A549 (cell line): ENCODE measurements around the gene SUCNR1. TPM values are rescaled to one million over a fixed set of nuclear protein-coding genes. Genes with fewer than 3 reads are reported as not detected.
A peak's percentile ranks its signal among the peaks of the same experiment; 100 is the strongest.

Source experiments
- ATAC-seq, 2 experiments: fragments of 200-7000 bp in 1 of 2; fragments of >200 bp in 1 of 2; cut with Nextera tagmentation in 1 of 2; cut with Tn5 transposase in 1 of 2; 3 replicates each; pipeline versions ENCODE4 v1.8.0 to v1.9.1; 2018 to 2020; ENCODE audit warnings: mild to moderate bottlenecking in 1 of 2, moderate library complexity in 1 of 2
- CTCF ChIA-PET: fragments of 300-600 bp; sonication (Branson Sonifier 250); formaldehyde crosslinking; extraction: SDS; loops from one replicate; lab custom pipeline; 2021; ENCODE audit warnings: antibody characterized with exemption, inconsistent platforms; lab: Yijun Ruan, JAX
- POLR2A ChIA-PET: fragments of 350-600 bp; formaldehyde crosslinking; extraction: SDS; loops from one replicate; lab custom pipeline; 2021; ENCODE audit warnings: antibody characterized with exemption, inconsistent platforms; lab: Yijun Ruan, JAX
- DNase-seq, 2 experiments: peaks; one replicate each; pipeline versions ENCODE4 v3.0.0 to v3.0.0-alpha.2; 2011 to 2016; ENCODE audit warnings: low read depth in 1 of 2, low spot score in 1 of 2
- FAIRE-seq: peaks from 2 replicates; lab custom pipeline; 2011; peaks lifted over from hg19 to GRCh38; lab: Jason Lieb, UNC
- H3K27ac ChIP-seq, 2 experiments: fragments of >200 bp; sonication (Bioruptor Twin); formaldehyde crosslinking; 3 replicates each; pipeline ENCODE4 v1.5.1; 2016 to 2017
- H3K4me1 ChIP-seq: fragments of >200 bp; sonication (Bioruptor Twin); formaldehyde crosslinking; 3 replicates; pipeline ENCODE4 v1.6.1; 2016
- H3K4me2 ChIP-seq: fragments of >200 bp; sonication (Bioruptor Twin); formaldehyde crosslinking; 3 replicates; pipeline ENCODE4 v1.6.1; 2016
- H3K4me3 ChIP-seq: fragments of >200 bp; sonication (Bioruptor Twin); formaldehyde crosslinking; 3 replicates; pipeline ENCODE4 v1.5.1; 2016
- H3K9me3 ChIP-seq: fragments of >200 bp; sonication (Bioruptor Twin); formaldehyde crosslinking; 3 replicates; pipeline ENCODE4 v1.6.1; 2016
- BCL3 ChIP-seq: fragments of >200 bp; sonication (Bioruptor Twin); formaldehyde crosslinking; IDR thresholded peaks from 3 replicates; pipeline ENCODE4 v1.6.1; 2016
- CBX8 ChIP-seq: fragments of 200-600 bp; sonication (generic); IDR thresholded peaks from 2 replicates; pipeline ENCODE4 v1.6.1; 2016
- CEBPB ChIP-seq, 2 experiments: fragments of >200 bp in 1 of 2; sonication (Bioruptor Twin) in 1 of 2; formaldehyde crosslinking in 1 of 2; IDR thresholded peaks; 2 replicates each; pipeline ENCODE4 v1.6.1; 2012 to 2016
- CHD2 ChIP-seq: fragments of 150-350 bp; IDR thresholded peaks from 2 replicates; pipeline ENCODE4 v1.6.1; 2014; ENCODE audit warnings: low read length; ENCODE audit not compliant: partially characterized antibody
- CHD4 ChIP-seq: fragments of 200-600 bp; sonication (generic); IDR thresholded peaks from 2 replicates; pipeline ENCODE4 v1.6.1; 2016; ENCODE audit warnings: antibody characterized with exemption, mild to moderate bottlenecking, borderline replicate concordance
- E2F6 ChIP-seq: IDR thresholded peaks from 2 replicates; pipeline ENCODE4 v1.6.1; 2012; ENCODE audit warnings: low read depth, borderline replicate concordance
- EHF ChIP-seq: fragments of 250-450 bp; sonication (Bioruptor Pico); IDR thresholded peaks from 2 replicates; pipeline ENCODE4 v1.5.0; 2020; ENCODE audit warnings: mild to moderate bottlenecking
- EHMT2 ChIP-seq: fragments of 200-600 bp; sonication (generic); IDR thresholded peaks from 2 replicates; pipeline ENCODE4 v1.6.1; 2016; ENCODE audit warnings: antibody characterized with exemption, low read depth, mild to moderate bottlenecking, moderate library complexity
- ELK1 ChIP-seq: fragments of 150-350 bp; IDR thresholded peaks from 2 replicates; pipeline ENCODE4 v1.6.1; 2014; ENCODE audit warnings: low read depth, mild to moderate bottlenecking, low read length
- EP300 ChIP-seq, 2 experiments: fragments of >200 bp; sonication (Bioruptor Twin); formaldehyde crosslinking; IDR thresholded peaks; 2 replicates in 1 of 2; 3 replicates in 1 of 2; pipeline ENCODE4 v1.6.1; 2016 to 2017
- FOSL2 ChIP-seq, 2 experiments: fragments of 450-650 bp in 1 of 2; fragments of >200 bp in 1 of 2; sonication (Bioruptor Twin) in 1 of 2; formaldehyde crosslinking; IDR thresholded peaks; 2 replicates each; pipeline versions ENCODE4 v1.5.0 to v1.6.1; 2016 to 2020; ENCODE audit warnings: mild to moderate bottlenecking in 1 of 2, moderate library complexity in 1 of 2
- FOXS1 ChIP-seq: fragments of 250-450 bp; sonication (Bioruptor Pico); IDR thresholded peaks from 2 replicates; pipeline ENCODE4 v1.5.0; 2020; ENCODE audit warnings: mild to moderate bottlenecking, moderate library complexity
- GATA3 ChIP-seq: IDR thresholded peaks from 2 replicates; pipeline ENCODE4 v1.6.1; 2012; ENCODE audit warnings: borderline replicate concordance
- HES2 ChIP-seq: fragments of >200 bp; sonication (Bioruptor Twin); formaldehyde crosslinking; IDR thresholded peaks from 2 replicates; pipeline ENCODE4 v1.6.1; 2016
- HEYL ChIP-seq: fragments of 250-450 bp; sonication (Bioruptor Pico); IDR thresholded peaks from 2 replicates; pipeline ENCODE4 v1.8.0; 2021; ENCODE audit warnings: mild to moderate bottlenecking, moderate library complexity
- HOXA7 ChIP-seq: fragments of 250-450 bp; sonication (Bioruptor Pico); IDR thresholded peaks from 2 replicates; pipeline ENCODE4 v1.5.0; 2020; ENCODE audit warnings: mild to moderate bottlenecking, moderate library complexity
- HOXB13 ChIP-seq: fragments of 250-450 bp; sonication (Bioruptor Pico); IDR thresholded peaks from 2 replicates; pipeline ENCODE4 v1.5.0; 2020; ENCODE audit warnings: low read depth, mild to moderate bottlenecking, moderate library complexity
- HOXB5 ChIP-seq: fragments of 250-450 bp; sonication (Bioruptor Pico); IDR thresholded peaks from 2 replicates; pipeline ENCODE4 v1.5.0; 2020; ENCODE audit warnings: mild to moderate bottlenecking, moderate library complexity
- JUN ChIP-seq, 2 experiments: fragments of >200 bp; sonication (Bioruptor Twin); formaldehyde crosslinking; IDR thresholded peaks; 2 replicates in 1 of 2; 3 replicates in 1 of 2; pipeline ENCODE4 v1.6.1; 2016 to 2017
- JUNB ChIP-seq: fragments of >200 bp; sonication (Bioruptor Twin); formaldehyde crosslinking; IDR thresholded peaks from 2 replicates; pipeline ENCODE4 v1.6.1; 2016
- KDM1A ChIP-seq: fragments of 200-600 bp; sonication (generic); IDR thresholded peaks from 2 replicates; pipeline ENCODE4 v1.6.1; 2016; ENCODE audit warnings: low read depth, mild to moderate bottlenecking
- KDM5A ChIP-seq: fragments of 200-600 bp; sonication (generic); IDR thresholded peaks from 2 replicates; pipeline ENCODE4 v1.6.1; 2016; ENCODE audit warnings: antibody characterized with exemption, mild to moderate bottlenecking
- MAFK ChIP-seq: fragments of 450-650 bp; IDR thresholded peaks from 2 replicates; pipeline ENCODE4 v1.6.1; 2014; ENCODE audit not compliant: partially characterized antibody
- MAX ChIP-seq: IDR thresholded peaks from 2 replicates; pipeline ENCODE4 v1.6.1; 2012
- MAZ ChIP-seq: fragments of 150-350 bp; IDR thresholded peaks from 2 replicates; pipeline ENCODE4 v1.6.1; 2014; ENCODE audit warnings: antibody characterized with exemption, low read depth, low read length, borderline replicate concordance
- NFE2L2 ChIP-seq: fragments of 150-350 bp; conservative IDR thresholded peaks from 2 replicates; pipeline ENCODE4 v1.6.1; 2014; ENCODE audit warnings: low read length
- NPAS2 ChIP-seq: fragments of 250-450 bp; sonication (Bioruptor Pico); IDR thresholded peaks from 2 replicates; pipeline ENCODE4 v1.8.0; 2022; ENCODE audit warnings: mild to moderate bottlenecking, moderate library complexity, borderline replicate concordance
- NR3C1 ChIP-seq: fragments of >200 bp; sonication (Bioruptor Twin); formaldehyde crosslinking; IDR thresholded peaks from 3 replicates; pipeline ENCODE4 v1.6.1; 2017
- PHF8 ChIP-seq: fragments of 200-600 bp; sonication (generic); IDR thresholded peaks from 2 replicates; pipeline ENCODE4 v1.6.1; 2016; ENCODE audit warnings: low read depth, mild to moderate bottlenecking, antibody characterized with exemption, moderate library complexity, borderline replicate concordance
- POLR2A ChIP-seq: IDR thresholded peaks from 2 replicates; pipeline ENCODE4 v1.6.1; 2012; ENCODE audit warnings: mild to moderate bottlenecking, low read length
- POLR2AphosphoS2 ChIP-seq: conservative IDR thresholded peaks from 2 replicates; pipeline ENCODE4 v1.6.1; 2012; ENCODE audit warnings: low read length, improper control_type of control experiment, inconsistent platforms
- RAD21 ChIP-seq, 2 experiments: fragments of >200 bp in 1 of 2; sonication (Bioruptor Twin) in 1 of 2; formaldehyde crosslinking in 1 of 2; IDR thresholded peaks in 1 of 2; conservative IDR thresholded peaks in 1 of 2; 2 replicates in 1 of 2; 3 replicates in 1 of 2; pipeline ENCODE4 v1.6.1; 2012 to 2018; ENCODE audit warnings: inconsistent platforms in 1 of 2
- RARB ChIP-seq: fragments of 250-450 bp; sonication (Bioruptor Pico); IDR thresholded peaks from 2 replicates; pipeline ENCODE4 v1.8.0; 2021; ENCODE audit warnings: mild to moderate bottlenecking, moderate library complexity
- RNF2 ChIP-seq: fragments of 200-600 bp; sonication (generic); IDR thresholded peaks from 2 replicates; pipeline ENCODE4 v1.6.1; 2016; ENCODE audit warnings: low read depth, mild to moderate bottlenecking, antibody characterized with exemption, moderate library complexity, borderline replicate concordance
- SMC3 ChIP-seq: fragments of >200 bp; sonication (Bioruptor Twin); formaldehyde crosslinking; IDR thresholded peaks from 3 replicates; pipeline ENCODE4 v1.6.1; 2018; ENCODE audit warnings: inconsistent platforms
- TFCP2L1 ChIP-seq: fragments of 250-450 bp; sonication (Bioruptor Pico); IDR thresholded peaks from 2 replicates; pipeline ENCODE4 v1.5.0; 2021; ENCODE audit warnings: mild to moderate bottlenecking
- WGBS: methylation state at CpG from one replicate; pipeline ENCODE4 v1.1.6; 2017; ENCODE audit errors: missing lambda C conversion rate; 5-methylcytosine and 5-hydroxymethylcytosine counted together
- polyA plus RNA-seq, 4 experiments: library from polyadenylated mRNA; depleted of rRNA in 3 of 4; stranded (reverse); fragments of >200 nt; fragmentation: RNase III in 1 of 4; extraction: RNeasy Plus Mini Kit Qiagen cat#74134 plus additional on column Dnase treatment in 1 of 4; gene quantifications; 2 replicates in 3 of 4; 3 replicates in 1 of 4; pipeline ENCODE4 v1.2.3, GENCODE V29; 2011 to 2017

The SUCNR1 gene
- polyA plus RNA-seq, 2 of the 4 experiments (the other 2 are of a cell fraction) = 0.27 to 1.4 TPM

GRCh38 chr3:151837057-151837456 is 36.4 kb upstream of the SUCNR1 start:
- DNase-seq (peak; percentile 79 to 97), FAIRE-seq (peak; percentile 87), ATAC-seq (peak; percentile 93 to 98)
- Histone ChIP-seq H3K27ac (peak overlapping the region; percentile 88 to 90), H3K4me3 (no peak overlapping the region), H3K9me3 (no peaks in the 10 kb centered on the region), H3K4me2 (peak overlapping the region; percentile 75), H3K4me1 (peaks cover 36% of the 10 kb centered on the region)
- ChIA-PET POLR2A (interaction anchor here (0.6 to 2.0 kb wide), 6 partner anchors 34 to 532 kb away, joined by 3 to 9 read pairs (median 4); no protein-coding TSS in a partner anchor), CTCF (interaction anchor here (0.6 to 7.2 kb wide), 15 partner anchors 9 to 669 kb away, joined by 3 to 71 read pairs (median 4); no protein-coding TSS in a partner anchor)
- peak; percentile 88 for TF ChIP-seq JUNB
- TF ChIP-seq CBX8 = no peak
- peak; percentile 92 for TF ChIP-seq MAX
- TF ChIP-seq HOXA7 (CRISPR knock-in tag) = no peak
- no peak for TF ChIP-seq NPAS2 (CRISPR knock-in tag)
- TF ChIP-seq EP300 (IDR thresholded peaks at IDR 0.05) = peak; percentile 88 to 90; a peak in 3 of 5 replicates
- no peak for TF ChIP-seq HEYL
- TF ChIP-seq POLR2A = no peak
- TF ChIP-seq POLR2AphosphoS2 = no peak
- peak; percentile 88 to 89; a peak in 4 of 5 replicates for TF ChIP-seq JUN (IDR thresholded peaks at IDR 0.05)
- TF ChIP-seq RARB (CRISPR knock-in tag) = no peak
- no peak for TF ChIP-seq EHF (CRISPR knock-in tag)
- no peak for TF ChIP-seq FOXS1 (CRISPR knock-in tag)
- no peak for TF ChIP-seq PHF8
- TF ChIP-seq SMC3 = peak; percentile 46; the same call in 2 of the 3 replicates
- 0 out of 2 replicates have a peak, but pooled peaks have one; percentile 37 for TF ChIP-seq HOXB5
- peak; percentile 95 for TF ChIP-seq NFE2L2
- no peak for TF ChIP-seq KDM1A
- peak; percentile 35; the same call in 1 of the 2 replicates for TF ChIP-seq E2F6
- TF ChIP-seq RAD21 (conservative IDR thresholded peaks at IDR 0.05 in 1 of 2, IDR thresholded peaks at IDR 0.05 in 1 of 2) = peak; percentile 32 to 63; a peak in 4 of 5 replicates
- TF ChIP-seq TFCP2L1 = no peak
- peak; percentile 88 for TF ChIP-seq BCL3
- TF ChIP-seq RNF2 = no peak
- no peak for TF ChIP-seq CHD2
- no peak for TF ChIP-seq ELK1
- no peak for TF ChIP-seq NR3C1
- TF ChIP-seq MAFK = peak; percentile 99
- TF ChIP-seq HES2 = peak; percentile 58; the same call in 1 of the 2 replicates
- TF ChIP-seq GATA3 = peak; percentile 92
- no peak for TF ChIP-seq MAZ
- TF ChIP-seq FOSL2 (IDR thresholded peaks at IDR 0.05) = peak; percentile 85
- peak; percentile 94 for TF ChIP-seq FOSL2 (CRISPR knock-in tag; IDR thresholded peaks at IDR 0.05)
- peak; percentile 84; the same call in 1 of the 2 replicates for TF ChIP-seq HOXB13 (CRISPR knock-in tag)
- peak; percentile 81 to 90 for TF ChIP-seq CEBPB (IDR thresholded peaks at IDR 0.05)
- no peak for TF ChIP-seq EHMT2
- TF ChIP-seq CHD4 = no peak
- TF ChIP-seq KDM5A = no peak
- WGBS = 1% methylated on average over 4 of the region's 4 CpGs
